Measurements from ENCODE around the gene AQP1. TPM values are rescaled to one million over a fixed set of nuclear protein-coding genes. Genes with fewer than 3 reads are reported as not detected.

Gene AQP1
- total RNA-seq (35.6 and 63.9 TPM in 2 replicates), polyA plus RNA-seq (33.3 and 51.1 TPM in 2 replicates)

DNA sequence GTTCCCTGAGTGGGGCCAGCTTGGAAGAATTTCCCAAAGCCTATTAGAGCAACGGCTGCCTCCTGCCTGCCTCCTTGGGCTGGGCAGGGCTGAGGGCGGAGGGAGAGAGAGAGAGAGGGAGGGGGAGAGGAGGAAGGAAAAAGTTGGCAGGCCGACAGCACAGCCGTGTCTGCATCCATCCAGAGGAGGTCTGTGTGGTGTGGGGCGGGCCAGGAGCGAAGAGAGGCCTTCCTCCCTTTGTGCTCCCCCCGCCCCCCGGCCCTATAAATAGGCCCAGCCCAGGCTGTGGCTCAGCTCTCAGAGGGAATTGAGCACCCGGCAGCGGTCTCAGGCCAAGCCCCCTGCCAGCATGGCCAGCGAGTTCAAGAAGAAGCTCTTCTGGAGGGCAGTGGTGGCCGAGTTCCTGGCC, at the start of gene AQP1:
AQP1 (plus strand) TSS at position 293 of the 409 bp plus-strand sequence; CDS start at position 350, 57 bp downstream.
- Histone ChIP-seq H3K9me3 (ENCODE audit: low read depth) (no peaks in the 10 kb centered on the region), H3K4me1 (ENCODE audit: low read depth) (peaks cover 58% of the 10 kb centered on the region), H3K36me3 (no peaks in the 10 kb centered on the region), H3K4me3 (no peak within 1 kb of the TSS), H3K27ac (no peak within 1 kb of the TSS), H3K27me3 (no peaks in the 10 kb centered on the region)
- TF ChIP-seq, protein P1, sequence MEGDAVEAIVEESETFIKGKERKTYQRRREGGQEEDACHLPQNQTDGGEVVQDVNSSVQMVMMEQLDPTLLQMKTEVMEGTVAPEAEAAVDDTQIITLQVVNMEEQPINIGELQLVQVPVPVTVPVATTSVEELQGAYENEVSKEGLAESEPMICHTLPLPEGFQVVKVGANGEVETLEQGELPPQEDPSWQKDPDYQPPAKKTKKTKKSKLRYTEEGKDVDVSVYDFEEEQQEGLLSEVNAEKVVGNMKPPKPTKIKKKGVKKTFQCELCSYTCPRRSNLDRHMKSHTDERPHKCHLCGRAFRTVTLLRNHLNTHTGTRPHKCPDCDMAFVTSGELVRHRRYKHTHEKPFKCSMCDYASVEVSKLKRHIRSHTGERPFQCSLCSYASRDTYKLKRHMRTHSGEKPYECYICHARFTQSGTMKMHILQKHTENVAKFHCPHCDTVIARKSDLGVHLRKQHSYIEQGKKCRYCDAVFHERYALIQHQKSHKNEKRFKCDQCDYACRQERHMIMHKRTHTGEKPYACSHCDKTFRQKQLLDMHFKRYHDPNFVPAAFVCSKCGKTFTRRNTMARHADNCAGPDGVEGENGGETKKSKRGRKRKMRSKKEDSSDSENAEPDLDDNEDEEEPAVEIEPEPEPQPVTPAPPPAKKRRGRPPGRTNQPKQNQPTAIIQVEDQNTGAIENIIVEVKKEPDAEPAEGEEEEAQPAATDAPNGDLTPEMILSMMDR (IDR thresholded peaks at IDR 0.05; ENCODE audit: low read depth, low read length), result no peak
- DNase-seq (ENCODE audit: low read depth in 1 of 2, low spot score in 1 of 2), result peak; percentile 85 to 91

DNA sequence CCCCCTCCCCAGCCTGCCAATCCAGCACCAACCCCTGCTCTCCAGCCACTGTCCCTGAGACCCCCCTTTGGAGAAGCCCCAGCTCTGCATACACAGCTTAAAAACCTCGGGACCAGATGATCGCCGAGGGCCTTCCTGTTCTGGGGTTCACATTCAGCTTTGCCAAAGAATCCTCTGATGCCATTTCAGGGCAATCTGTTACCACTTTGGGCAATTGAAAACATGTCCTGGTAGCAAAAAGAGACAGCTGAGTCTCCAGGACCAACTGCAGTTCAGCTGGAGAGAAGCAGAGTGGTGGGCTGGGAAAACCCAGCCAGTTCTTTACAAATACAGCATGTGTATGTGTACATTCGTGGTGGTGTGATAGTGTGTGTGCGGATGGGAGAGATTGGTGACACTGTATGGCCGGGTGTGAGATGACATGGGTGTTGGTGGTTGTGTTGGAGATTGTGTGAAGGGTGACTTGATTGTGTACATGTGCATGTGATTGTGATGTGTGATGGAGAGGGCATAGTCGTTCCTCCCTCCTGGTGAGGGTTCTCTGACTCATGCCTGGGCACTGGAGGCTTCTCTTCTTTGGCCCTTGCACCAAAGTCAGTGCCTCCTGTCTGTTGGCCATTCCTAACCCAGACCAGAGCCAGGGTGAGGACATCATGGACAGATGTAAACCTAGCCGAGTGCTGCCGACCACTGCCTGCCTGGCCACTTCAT, 48.5 kb upstream of the AQP1 start:
- no peak overlapping the region for H3K4me3 ChIP-seq
- TF ChIP-seq, protein P1 (IDR thresholded peaks at IDR 0.05; ENCODE audit: low read depth, low read length), result no peak
- H3K9me3 ChIP-seq (ENCODE audit: low read depth), result no peaks in the 10 kb centered on the region
- H3K36me3 ChIP-seq, result no peaks in the 10 kb centered on the region
- DNase-seq (ENCODE audit: low read depth in 1 of 2, low spot score in 1 of 2), result no peak
- peaks cover 11% of the 10 kb centered on the region for H3K4me1 ChIP-seq (ENCODE audit: low read depth)
- no peak overlapping the region for H3K27ac ChIP-seq
- no peaks in the 10 kb centered on the region for H3K27me3 ChIP-seq

DNA sequence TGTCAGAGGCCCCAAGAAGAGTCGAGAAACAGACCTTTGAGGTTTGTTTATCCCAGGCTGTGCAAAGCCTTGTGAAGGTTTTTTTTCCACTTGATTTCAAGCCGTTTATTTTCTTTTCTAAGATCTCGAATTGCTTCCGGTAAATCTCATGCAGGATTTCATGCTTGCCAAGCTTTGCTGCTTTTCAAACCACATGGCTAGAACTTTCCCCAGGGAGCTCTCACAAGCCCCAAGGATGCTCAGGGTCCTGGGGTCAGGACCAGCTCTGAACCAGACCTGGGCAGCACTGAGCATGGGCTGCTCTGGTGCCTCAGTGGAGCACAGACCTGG, 48.0 kb upstream of the AQP1 start:
- H3K4me1 ChIP-seq (ENCODE audit: low read depth), result peaks cover 11% of the 10 kb centered on the region
- no peak overlapping the region for H3K4me3 ChIP-seq
- H3K36me3 ChIP-seq, result no peaks in the 10 kb centered on the region
- H3K27ac ChIP-seq, result no peak overlapping the region
- H3K27me3 ChIP-seq, result no peaks in the 10 kb centered on the region
- no peaks in the 10 kb centered on the region for H3K9me3 ChIP-seq (ENCODE audit: low read depth)
- TF ChIP-seq, protein P1 (IDR thresholded peaks at IDR 0.05; ENCODE audit: low read depth, low read length), result no peak
- peak in 1 of 2 donors; percentile 55 for DNase-seq (ENCODE audit: low read depth in 1 of 2, low spot score in 1 of 2)

GRCh38 chr7:30864101-30864500, 47.6 kb upstream of the AQP1 start:
- no peak overlapping the region for H3K4me3 ChIP-seq
- no peaks in the 10 kb centered on the region for H3K9me3 ChIP-seq (ENCODE audit: low read depth)
- H3K4me1 ChIP-seq (ENCODE audit: low read depth), result peaks cover 11% of the 10 kb centered on the region
- H3K27ac ChIP-seq, result no peak overlapping the region
- H3K36me3 ChIP-seq, result no peaks in the 10 kb centered on the region
- H3K27me3 ChIP-seq, result no peaks in the 10 kb centered on the region
- peak in 1 of 2 donors; percentile 57 for DNase-seq (ENCODE audit: low read depth in 1 of 2, low spot score in 1 of 2)
- TF ChIP-seq, protein P1 (IDR thresholded peaks at IDR 0.05; ENCODE audit: low read depth, low read length), result no peak

GRCh38 chr7:30865076-30865475, 46.6 kb upstream of the AQP1 start:
- H3K27ac ChIP-seq, result no peak overlapping the region
- no peak overlapping the region for H3K4me3 ChIP-seq
- H3K36me3 ChIP-seq, result no peaks in the 10 kb centered on the region
- H3K4me1 ChIP-seq (ENCODE audit: low read depth), result peaks cover 11% of the 10 kb centered on the region
- H3K9me3 ChIP-seq (ENCODE audit: low read depth), result no peaks in the 10 kb centered on the region
- H3K27me3 ChIP-seq, result no peaks in the 10 kb centered on the region
- TF ChIP-seq, protein P1 (IDR thresholded peaks at IDR 0.05; ENCODE audit: low read depth, low read length), result no peak
- DNase-seq (ENCODE audit: low read depth in 1 of 2, low spot score in 1 of 2), result no peak
